ENCODE results near the gene METTL2A.

DNA sequence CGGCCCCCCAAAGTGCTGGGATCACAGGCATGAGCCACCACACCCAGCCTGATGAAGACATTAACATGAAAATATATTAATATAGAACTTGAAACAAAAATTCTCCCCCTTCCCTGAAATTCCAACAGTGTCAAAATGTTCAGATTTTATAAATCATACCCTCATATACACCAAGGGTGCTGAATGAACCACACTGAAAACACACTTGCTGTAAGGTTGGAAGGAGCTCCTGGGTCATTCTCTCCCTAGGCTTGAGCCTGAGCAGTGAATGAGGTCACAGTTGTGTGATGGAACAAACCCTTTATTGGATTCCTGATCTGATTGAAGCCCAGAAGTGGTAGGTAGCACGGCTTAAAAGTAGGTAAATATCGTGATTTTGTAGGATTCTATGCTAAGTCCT lies 43.4 kb upstream of the METTL2A start, which contains the start of gene EFCAB3:
- TF ChIP-seq EZH2phosphoT487 (conservative IDR thresholded peaks at IDR 0.05; ENCODE audit: low read length) = no peak
- TF ChIP-seq, protein P1, sequence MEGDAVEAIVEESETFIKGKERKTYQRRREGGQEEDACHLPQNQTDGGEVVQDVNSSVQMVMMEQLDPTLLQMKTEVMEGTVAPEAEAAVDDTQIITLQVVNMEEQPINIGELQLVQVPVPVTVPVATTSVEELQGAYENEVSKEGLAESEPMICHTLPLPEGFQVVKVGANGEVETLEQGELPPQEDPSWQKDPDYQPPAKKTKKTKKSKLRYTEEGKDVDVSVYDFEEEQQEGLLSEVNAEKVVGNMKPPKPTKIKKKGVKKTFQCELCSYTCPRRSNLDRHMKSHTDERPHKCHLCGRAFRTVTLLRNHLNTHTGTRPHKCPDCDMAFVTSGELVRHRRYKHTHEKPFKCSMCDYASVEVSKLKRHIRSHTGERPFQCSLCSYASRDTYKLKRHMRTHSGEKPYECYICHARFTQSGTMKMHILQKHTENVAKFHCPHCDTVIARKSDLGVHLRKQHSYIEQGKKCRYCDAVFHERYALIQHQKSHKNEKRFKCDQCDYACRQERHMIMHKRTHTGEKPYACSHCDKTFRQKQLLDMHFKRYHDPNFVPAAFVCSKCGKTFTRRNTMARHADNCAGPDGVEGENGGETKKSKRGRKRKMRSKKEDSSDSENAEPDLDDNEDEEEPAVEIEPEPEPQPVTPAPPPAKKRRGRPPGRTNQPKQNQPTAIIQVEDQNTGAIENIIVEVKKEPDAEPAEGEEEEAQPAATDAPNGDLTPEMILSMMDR (IDR thresholded peaks at IDR 0.05; ENCODE audit: insufficient read depth, low read length, poor library complexity, severe bottlenecking) = no peak

Data from SU-DHL-6 (cell line).